Stimulated activated CD8-positive, alpha-beta memory T cell treated with anti-CD3 and anti-CD28 coated beads, Interleukin-12 subunit alpha, Interleukin-12 subunit beta, amount 100 ng/mL, for 24 hours (primary cell): ENCODE results near the gene PDHX.
"Not testable (repeated sequence)": the region's sequence is repeated elsewhere in the genome, so short reads cannot be mapped to it uniquely, and the experiment has no call there.

Source experiments
- DNase-seq: peaks from one replicate; pipeline ENCODE4 v3.0.0-alpha.2; 2020; ENCODE audit errors: extremely low read depth

The PDHX gene

DNA sequence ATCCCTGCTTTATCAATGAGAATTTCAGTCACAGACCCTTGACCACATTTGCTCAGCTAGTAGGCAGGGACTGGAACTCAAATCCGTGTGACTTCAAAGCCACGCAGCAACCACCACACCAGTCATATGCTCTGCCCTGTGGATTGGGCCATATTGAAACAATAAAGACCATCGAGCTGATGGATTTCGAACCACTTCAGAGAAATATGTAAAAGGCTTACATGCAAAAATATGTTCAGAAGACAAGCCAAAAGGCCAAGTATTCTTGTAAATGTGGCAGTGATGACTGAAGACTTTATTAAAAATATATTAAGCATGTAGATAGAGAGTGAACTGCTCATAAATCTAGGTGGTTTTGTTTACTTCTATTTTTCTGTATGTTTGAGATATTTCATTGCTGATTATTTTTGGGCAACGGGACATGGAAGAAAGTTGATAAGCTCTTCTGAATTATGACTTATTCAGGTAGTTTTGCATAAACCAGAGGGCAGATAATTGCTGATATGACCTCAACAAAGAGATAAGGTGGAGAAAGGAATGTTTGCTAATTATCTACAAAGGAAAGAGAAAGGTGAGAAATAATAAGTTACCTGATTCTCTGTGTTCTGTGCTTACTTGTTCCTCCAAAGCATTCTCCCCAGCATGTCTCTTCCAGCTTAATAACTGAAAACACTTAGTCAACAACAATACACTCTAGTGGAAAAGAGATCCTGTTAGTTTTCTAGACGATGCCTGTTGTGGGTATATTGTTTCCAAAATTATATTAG, 99.4 kb downstream of the PDHX start:
- DNase-seq = no peak

DNA sequence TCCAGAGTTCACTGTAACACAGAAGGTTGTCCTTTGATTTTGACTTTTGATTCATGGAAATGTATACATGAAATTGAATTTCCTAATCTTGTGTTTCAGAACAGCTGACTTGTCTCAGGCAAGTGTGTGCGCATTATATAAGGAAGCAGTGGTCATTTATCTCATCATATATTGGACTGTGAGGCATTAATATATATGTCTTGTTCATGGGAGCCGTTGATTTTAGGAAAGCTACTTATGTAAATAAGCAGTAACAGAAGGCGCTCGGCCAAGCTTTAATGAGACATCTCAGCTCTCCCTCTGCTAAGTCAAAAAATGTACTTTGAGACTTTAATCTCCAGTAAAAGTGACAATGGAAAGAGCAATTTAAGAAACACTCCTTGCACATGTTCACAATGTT, 100.5 kb downstream of the PDHX start:
- DNase-seq = no peak

DNA sequence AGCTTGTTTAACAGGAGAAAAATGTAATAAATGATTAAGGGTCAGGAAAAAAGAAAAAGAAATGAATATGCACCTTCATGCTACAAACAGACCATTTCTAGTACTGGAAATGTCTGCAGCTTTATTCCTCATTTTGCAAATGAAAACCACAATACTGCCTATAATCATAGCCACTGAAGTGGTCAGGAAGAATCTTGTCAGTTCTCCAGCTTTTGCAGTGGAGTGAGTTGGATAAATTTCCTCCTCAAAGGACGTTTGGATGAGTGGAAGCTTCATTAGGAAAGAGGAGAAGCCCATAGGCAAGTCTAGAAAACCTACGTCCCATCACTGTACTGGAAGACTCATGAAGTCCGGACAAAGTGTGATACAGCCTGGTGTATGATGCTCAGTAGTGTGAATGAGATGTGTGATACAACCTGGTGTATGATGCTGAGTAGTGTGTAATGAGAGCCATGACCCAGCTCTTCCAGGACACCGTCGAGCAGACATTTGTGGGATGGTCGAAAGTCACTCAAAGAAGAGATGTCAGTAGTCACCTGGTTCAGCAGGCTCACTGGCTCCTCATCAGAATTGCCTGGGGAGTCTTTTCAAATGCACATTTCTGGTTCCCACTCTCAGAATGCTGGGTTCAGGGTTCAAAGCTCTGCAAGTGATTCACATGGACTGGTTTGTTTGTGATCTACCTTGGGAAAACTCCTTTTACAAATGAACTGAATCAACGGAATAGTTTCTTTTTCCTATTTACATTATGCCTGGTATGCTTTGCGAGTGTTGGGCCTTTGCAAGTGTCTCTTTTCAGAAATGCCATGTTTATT, 101.3 kb downstream of the PDHX start:
- no peak for DNase-seq

DNA sequence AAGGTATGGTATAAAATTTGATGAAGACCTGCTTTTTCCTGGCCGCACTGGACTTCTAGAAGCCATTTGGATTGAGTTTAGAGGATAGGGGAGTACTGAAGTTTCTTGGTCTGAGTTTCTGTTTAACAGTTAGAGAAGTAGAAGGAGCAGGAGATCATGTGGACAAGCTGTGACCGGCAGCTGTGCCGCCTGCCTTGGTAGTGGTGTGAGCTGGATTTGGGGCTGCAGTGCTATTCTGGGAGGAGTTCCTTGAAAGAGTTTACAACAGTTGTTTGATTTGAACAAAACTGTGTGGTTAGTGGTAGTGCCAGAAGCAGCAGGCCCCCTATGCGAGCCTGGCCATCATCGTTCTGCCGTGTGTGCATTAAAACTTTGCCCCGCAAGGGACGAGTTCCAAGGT, 105.2 kb downstream of the PDHX start:
- no peak for DNase-seq

DNA sequence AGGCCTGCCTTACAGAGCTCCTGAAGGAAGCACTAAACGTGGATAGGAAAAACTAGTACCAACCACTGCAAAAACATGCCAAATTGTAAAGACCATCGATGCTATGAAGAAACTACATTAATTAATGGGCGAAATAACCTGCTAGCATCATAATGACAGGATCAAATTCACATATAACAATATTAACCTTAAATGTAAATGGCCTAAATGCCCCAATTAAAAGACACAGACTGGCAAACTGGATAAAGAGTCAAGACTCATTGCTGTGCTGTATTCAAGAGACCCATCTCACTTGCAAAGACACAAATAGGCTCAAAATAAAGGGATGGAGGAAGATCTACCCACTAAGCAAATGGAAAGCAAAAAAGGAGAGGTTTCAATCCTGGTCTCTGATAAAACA, 107.5 kb downstream of the PDHX start:
- not testable (repeated sequence) for DNase-seq

DNA sequence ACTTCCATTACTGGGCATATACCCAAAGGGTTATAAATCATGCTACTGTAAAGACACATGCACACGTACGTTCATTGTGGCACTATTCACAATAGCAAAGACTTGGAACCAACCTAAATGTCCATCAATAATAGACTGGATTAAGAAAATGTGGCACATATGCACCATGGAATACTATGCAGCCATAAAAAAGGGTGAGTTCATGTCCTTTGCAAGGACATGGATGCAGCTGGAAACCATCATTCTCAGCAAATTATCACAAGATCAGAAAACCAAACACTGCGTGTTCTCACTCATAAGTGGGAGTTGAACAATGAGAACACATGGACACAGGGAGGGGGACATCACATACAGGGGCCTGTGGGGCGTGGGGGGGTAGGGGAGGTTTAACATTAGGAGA, 111.6 kb downstream of the PDHX start:
- DNase-seq = not testable (repeated sequence)

DNA sequence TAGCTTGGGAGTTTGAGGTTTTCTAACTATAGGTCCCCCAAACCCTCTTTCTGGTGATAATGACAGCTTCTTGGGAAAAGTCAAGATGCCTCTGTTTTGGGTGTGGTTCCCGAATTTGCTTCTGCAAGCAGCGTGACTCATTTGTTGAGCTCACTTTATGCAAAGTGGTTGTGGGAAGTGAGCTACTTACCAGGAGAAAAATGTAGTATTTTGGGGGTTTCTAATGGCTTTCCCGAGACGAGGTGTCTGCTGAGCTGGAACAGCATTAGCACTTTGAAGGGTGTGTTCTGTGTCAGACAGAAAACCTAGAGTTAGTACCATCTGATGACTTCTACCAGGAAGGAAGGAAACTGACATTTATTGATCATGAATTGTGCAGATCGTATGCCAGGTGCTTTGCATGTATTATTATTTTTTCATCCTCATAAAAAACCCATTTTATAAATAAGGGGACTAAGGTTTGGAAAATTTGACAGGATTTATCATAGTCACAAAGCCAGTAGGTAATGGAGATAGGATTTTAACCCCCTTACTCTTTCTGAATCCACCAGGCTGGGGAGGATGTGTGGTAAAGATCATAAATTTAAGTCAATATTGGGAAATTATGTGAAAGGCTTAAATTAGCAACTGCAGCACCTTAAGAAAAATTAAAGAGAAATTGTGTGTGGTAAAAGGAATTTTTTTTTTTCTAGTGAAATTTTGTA, 113.7 kb downstream of the PDHX start:
- no peak for DNase-seq

DNA sequence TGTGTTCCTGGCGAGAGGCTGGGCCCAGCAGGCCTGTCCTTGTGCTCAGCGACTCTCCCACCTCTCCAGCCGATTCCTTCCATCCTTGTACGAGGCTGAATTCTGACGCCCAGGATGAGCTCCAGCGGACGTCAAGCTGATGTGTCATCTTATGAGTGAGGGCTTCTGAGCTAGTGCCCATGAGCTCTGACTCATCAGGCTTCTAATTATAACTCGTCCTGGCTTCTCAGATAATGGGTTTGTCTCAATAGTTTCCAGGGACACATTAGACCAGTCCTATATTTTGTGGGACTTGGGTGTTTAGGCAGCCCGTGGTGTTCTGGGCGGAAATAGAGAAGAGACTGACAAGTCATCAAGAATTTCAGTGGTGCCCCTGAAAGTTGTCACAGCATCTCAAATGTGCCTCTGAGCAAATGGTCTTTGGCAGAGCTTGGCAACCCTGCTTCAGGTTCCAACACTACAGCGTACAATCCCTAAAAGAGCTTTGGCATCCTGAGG, 114.3 kb downstream of the PDHX start:
- DNase-seq = no peak

DNA sequence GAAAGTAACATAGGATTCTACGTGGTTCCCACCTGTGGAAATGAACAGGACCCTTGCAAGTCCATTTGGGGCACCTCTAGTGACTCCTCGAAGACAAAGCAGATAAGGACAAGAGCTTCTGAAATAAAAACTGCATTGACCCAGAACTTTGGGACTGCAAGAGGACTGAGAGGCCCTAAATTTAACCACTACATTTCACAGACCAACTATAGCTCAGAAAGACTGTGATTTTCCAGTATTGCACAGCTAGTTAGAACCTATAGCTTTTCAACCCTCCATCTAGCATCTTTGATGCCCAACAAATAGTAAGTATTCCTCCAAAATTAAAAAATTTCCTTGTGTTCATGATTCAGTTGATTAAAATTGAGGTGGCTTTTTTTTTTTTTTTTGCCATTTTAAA, 114.9 kb downstream of the PDHX start:
- DNase-seq = no peak

DNA sequence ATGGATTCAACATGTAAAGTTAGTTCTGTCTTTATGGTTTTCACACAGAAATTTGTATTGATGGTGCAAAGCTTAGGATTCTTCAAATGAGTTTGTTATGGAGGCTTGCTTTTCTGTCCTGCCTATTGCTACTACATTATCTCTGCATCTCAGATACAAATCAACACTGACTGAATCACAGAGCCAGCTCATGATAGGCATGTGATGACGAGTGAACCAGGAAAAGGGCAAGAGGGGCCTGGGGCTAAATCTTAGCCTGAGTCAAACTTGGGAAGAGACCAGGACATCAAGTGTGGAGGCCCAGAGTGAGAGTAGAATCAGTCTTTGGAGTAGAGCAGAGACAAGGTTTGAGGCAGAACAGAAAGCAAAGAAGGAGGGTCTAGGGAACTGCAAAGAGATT, 115.4 kb downstream of the PDHX start:
- no peak for DNase-seq

DNA sequence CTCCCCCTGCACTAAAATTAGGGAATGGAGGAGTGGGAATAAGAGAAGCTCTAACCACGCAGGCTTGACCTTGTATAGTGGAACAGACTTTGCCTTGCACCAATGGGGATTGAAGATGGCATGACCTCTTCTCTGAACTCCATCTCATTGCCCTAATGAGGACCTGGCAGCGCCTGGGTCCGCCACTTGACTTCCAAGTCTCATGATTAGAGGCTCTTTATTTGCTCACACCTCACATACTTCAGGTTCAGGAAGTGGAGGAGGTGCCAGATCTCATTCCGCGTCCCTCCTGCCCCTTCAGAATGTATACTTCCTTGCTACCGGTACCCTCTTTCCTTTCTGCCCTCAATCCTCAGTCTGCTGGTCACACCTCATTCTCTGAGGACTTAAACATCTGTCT, 116.6 kb downstream of the PDHX start:
- no peak for DNase-seq

DNA sequence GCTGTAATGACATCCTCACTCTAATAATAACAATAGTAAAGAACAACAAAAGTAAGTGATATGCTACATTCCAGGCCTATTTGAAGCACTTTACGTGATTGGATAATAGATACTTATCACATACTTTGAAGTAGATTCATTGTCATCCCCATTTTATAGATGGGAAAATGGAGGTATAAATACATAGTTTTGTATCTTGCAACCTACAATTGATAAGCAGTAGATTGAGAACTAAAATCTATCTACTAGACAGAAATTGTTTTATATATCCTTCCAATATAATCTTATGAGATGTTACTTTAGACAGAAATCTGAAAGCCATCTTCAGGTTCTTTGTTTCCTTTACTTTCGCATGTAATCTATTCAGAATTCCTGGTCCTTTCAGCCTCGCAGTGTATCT, 118.0 kb downstream of the PDHX start:
- DNase-seq = no peak

DNA sequence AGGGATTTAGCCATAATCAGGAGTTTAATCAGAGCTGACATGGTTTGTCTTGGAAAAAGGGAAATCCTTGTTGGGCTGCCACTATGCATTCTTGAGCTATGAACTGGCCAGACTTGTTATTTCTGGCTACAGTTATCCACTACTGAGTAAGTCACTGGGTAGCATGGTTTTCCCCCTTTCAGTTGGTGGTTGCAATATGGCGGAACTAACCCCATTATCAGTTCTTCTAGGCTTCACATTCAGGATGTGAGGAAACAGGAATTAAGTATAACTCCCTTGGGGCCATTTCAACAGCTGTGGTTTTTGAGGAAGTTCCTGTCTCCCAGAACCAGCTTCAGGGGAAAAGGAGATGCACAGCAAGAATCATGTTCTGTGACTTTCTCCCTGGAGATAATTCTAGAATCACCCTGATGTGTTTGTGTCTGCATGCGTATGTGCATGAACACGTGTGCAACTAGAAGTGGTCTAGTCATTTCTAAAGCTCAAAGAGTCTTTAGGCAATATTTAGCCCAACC, 119.5 kb downstream of the PDHX start:
- no peak for DNase-seq

DNA sequence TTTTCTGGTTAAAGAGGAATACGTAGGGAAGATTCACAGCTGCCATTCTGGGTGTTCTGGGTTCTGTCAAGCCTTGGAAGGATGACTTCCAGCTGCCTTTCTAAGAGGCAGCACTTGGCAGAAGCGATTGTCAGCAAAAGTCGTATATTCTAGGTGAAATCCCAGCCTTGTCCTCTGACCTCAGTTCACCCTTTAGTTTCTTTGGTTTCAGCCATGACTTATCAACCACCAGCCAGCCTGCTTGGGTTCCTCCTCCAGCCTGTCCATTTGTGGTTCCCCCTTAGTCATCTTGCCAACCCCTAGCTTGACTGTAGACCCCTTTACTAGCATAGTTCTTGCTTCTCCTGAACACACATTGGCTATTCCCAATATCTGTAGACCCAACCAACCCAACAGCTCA, 120.2 kb downstream of the PDHX start:
- DNase-seq = no peak

DNA sequence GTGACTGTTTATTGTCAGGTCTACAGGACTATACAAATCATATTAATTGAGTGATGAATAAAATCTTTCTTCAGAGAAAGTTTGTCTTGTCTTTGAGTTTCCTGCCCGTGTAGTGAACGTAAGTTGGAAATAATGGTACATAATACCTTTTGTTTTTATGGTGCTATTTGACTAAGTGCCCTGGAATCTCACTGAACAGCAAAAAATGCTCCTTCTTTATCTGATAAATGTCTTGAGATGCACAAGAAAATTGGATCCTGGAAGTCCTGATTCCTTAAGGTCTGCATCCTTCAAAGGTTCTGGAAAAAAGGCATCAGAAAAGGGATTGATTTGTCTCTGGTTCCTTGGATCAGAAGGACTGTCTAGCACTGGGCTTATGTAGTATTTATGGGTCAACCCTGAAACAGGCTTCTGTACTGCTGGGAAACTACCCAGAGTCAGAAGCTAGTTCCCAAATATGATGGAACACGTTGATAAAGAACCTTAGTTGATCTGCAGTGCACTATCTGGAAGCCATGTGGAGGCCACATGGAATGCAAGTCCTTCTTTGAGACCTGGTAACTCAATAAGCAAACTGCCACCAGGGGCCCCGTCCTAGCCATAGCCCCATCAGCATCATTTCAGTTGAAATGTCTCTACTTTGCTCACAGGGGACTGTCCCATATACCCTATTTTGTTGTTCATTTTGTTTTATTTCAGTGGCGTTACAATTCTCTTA, 122.0 kb downstream of the PDHX start:
- DNase-seq = no peak

DNA sequence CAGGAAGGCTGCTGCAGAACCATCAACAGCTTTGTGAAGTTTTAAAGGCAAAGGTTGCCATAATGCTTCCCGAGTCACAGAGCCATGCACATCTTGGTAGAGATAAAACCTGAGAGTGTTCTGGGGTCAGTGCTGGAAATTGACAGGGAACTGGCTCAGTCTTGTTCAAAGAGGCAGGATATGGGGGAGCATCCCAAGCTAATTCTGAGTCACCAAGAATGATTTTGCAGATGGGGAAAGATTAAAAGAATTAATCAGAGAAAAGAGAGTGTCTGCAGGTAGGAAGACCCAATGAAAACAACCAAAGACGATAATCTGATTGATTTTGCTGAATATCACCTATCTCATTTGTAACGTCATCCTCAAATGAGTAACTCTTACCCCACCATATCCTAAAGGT, 122.7 kb downstream of the PDHX start:
- no peak for DNase-seq

DNA sequence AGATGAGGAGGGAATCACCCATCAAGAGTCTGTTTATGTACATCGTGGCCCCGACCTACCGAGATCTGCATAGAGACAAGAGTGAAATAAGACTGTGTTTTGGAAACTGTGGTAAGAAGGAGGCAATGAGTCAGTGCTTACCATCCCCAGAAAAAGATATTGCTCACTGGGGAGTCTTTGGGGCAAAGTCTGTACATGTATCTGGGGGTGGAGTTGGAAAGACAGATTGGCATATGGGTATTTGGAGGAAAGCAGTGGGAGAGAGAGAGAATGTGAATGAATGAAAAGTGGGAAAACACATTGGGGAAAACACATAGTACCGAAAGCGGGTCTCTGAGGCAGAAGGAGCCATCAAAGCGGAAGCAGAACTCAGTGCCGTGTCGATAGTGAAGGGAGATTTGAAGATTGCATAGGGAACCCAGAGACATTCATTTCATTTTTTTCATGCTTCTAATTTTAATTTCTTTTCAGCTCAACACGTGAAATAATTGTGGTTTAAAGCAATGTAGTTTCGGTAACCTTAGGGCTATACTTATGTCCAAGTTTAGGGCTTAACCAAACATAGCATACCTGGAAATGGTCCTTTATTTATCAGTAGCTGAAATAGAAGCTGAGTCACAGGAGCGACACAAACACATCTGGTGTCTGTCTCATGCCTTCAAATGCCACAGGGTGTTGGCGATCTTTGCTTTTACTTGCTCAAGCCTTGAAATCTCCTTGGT, 124.0 kb downstream of the PDHX start:
- DNase-seq = no peak

DNA sequence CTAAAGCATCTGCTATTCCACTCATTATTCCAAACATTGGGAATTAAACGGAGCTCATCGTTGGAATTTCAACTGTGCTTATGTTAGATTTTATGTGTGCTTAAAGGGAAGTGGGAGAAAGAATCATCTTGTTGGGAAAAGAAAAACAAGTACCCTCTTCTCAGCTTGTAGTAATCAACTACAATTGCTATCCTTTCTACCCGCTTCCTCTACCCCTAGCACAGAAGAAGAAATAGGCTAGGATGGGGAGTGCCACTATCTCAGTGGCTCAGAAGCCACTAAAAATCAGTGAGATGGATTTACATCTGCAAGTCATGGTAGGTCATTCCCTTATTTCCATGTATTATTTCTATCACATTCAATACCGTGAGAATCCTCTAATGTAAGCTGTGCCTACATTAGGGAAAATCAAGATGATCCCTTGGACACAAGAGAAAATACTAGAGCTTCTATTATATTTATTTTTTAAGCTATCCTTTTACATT, 124.7 kb downstream of the PDHX start:
- no peak for DNase-seq

DNA sequence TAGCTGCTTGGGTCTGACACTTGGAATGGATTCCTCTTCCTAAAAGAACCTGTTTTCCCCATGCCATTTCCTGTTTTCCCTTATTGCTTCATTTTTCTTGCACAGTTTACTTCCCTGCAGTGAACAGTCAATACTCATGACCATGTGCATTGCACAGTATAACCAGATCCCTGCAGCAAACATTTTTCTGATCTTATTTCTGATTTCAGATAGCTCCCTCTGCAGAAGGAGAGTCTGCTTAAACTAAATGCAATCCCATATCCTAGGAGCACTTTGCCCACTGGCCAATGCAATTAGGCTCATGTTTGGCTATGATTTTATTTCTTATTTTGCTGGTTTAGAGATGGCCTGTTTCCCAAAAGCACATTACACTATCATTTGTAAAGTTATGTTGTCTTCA, 125.8 kb downstream of the PDHX start:
- DNase-seq = no peak

DNA sequence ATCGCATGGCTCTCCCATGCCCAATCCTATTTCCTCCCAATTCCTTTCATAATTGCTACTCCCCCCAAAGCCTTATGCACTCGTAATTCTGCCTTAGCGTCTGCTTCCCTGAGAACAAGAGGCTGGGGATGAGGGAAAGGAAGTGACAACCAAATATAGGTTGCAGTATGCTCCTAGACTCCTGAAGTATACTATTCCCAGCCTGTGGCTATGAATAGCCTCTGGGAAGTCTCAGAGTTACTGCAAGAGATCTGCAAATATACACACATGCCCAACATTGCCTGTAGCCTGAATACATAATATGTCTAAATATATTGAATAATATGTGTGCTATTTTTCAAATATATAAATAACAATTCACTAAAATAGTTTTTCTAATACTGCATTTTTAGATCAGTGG, 126.5 kb downstream of the PDHX start:
- no peak for DNase-seq

DNA sequence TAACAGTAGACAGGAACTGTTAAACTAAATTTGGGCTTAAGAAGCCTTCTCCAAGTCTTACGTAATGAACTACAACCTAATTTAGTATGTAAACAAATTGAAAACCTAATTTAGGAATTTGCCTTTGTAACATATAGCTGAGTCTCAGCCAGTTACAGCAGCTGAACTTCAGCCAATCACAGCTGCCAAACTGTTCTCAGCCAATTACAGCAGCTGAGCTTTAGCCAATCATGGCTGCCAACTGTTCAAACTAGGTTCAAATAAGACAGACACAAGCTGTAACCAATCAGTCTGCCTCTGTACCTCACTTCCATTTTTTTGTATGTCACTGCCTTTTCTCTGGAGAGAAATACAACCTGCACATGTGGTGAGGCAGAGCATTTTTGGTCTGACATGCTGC, 127.5 kb downstream of the PDHX start:
- no peak for DNase-seq
